GM12878 (cell line): ENCODE results near the gene XYLB. TPM values are rescaled to one million over a fixed set of nuclear protein-coding genes. Genes with fewer than 3 reads are reported as not detected.

Source experiments
- ATAC-seq: fragments of 200-7000 bp; cut with Tn5 transposase; 3 replicates; pipeline ENCODE4 v1.9.1; 2020; ENCODE audit warnings: mild to moderate bottlenecking, moderate library complexity
- BruUV-seq: library from RNA; stranded (reverse); fragments of 400-500 nt; replicated peaks from 2 replicates; lab custom pipeline; 2021; lab: Mats Ljungman, UMichigan
- CTCF ChIA-PET: fragments of 300-600 bp; sonication (Branson Sonifier 250); formaldehyde crosslinking; extraction: SDS; loops from one replicate; lab custom pipeline; 2021; ENCODE audit warnings: inconsistent platforms; lab: Yijun Ruan, JAX
- POLR2A ChIA-PET: fragments of 350-600 bp; formaldehyde crosslinking; extraction: SDS; loops from one replicate; lab custom pipeline; 2021; ENCODE audit warnings: inconsistent platforms; lab: Charles Lee
- RAD21 ChIA-PET: fragments of 300-600 bp; sonication (Branson Sonifier 250); formaldehyde crosslinking; loops from one replicate; lab custom pipeline; 2023; ENCODE audit warnings: antibody characterized with exemption; ENCODE audit not compliant: unreplicated experiment; lab: Charles Lee
- SMC1A ChIA-PET: fragments of 300-600 bp; sonication (Branson Sonifier 250); formaldehyde crosslinking; loops from one replicate; lab custom pipeline; 2023; ENCODE audit not compliant: unreplicated experiment, uncharacterized antibody; lab: Charles Lee
- DNase-seq: peaks from one replicate; pipeline ENCODE4 v3.0.0-alpha.2; 2011; ENCODE audit warnings: low read depth, low spot score
- FAIRE-seq: peaks from 3 replicates; lab custom pipeline; 2011; peaks lifted over from hg19 to GRCh38; lab: Jason Lieb, UNC
- H2AFZ ChIP-seq: 2 replicates; pipeline ENCODE4 v1.6.0; 2011; ENCODE audit warnings: low read depth, low read length, control low read depth; ENCODE audit not compliant: control insufficient read depth
- H3K27ac ChIP-seq: 2 replicates; pipeline ENCODE4 v1.5.1; 2011; ENCODE audit warnings: control low read depth; ENCODE audit not compliant: control insufficient read depth, insufficient read depth
- H3K27me3 ChIP-seq, 2 experiments: replicated peaks in 1 of 2; 2 replicates each; pipeline versions ENCODE4 v1.6.0 to v1.6.1; 2011; ENCODE audit warnings: low read length in 1 of 2; ENCODE audit not compliant: control insufficient read depth in 2 of 2, insufficient read depth in 2 of 2
- H3K36me3 ChIP-seq, 2 experiments: 2 replicates each; pipeline ENCODE4 v1.5.1; 2011; ENCODE audit warnings: low read length in 1 of 2; ENCODE audit not compliant: control insufficient read depth in 2 of 2, insufficient read depth in 2 of 2
- H3K4me1 ChIP-seq: 2 replicates; pipeline ENCODE4 v1.6.1; 2011; ENCODE audit warnings: mild to moderate bottlenecking, low read length, moderate library complexity, mixed read lengths; ENCODE audit not compliant: control insufficient read depth, insufficient read depth
- H3K4me2 ChIP-seq: 2 replicates; pipeline ENCODE4 v1.6.0; 2011; ENCODE audit warnings: control low read depth; ENCODE audit not compliant: control insufficient read depth, insufficient read depth
- H3K4me3 ChIP-seq: fragments of 200-600 bp; sonication (generic); 2 replicates; pipeline ENCODE4 v1.5.1; 2016
- H3K79me2 ChIP-seq: 2 replicates; pipeline ENCODE4 v1.6.0; 2011; ENCODE audit warnings: low read length; ENCODE audit not compliant: control insufficient read depth, insufficient read depth
- H3K9ac ChIP-seq: 2 replicates; pipeline ENCODE4 v1.8.0; 2011; ENCODE audit warnings: low read length, control low read depth, mixed read lengths; ENCODE audit not compliant: control insufficient read depth, insufficient read depth
- H3K9me3 ChIP-seq: replicated peaks from 3 replicates; pipeline ENCODE4 v1.5.1; 2011; ENCODE audit warnings: mild to moderate bottlenecking, low read length; ENCODE audit not compliant: control insufficient read depth, insufficient read depth
- H4K20me1 ChIP-seq: 2 replicates; pipeline ENCODE4 v1.6.0; 2011; ENCODE audit not compliant: control insufficient read depth, insufficient read depth
- CBX5 ChIP-seq: sonication (generic); IDR thresholded peaks from 2 replicates; pipeline ENCODE4 v1.6.1; 2016; ENCODE audit warnings: low read depth, moderate library complexity, mild to moderate bottlenecking, inconsistent platforms
- CEBPZ ChIP-seq: fragments of 150-350 bp; IDR thresholded peaks from 2 replicates; pipeline ENCODE4 v1.6.1; 2016; ENCODE audit warnings: low read depth, low read length
- CUX1 ChIP-seq: IDR thresholded peaks from 2 replicates; pipeline ENCODE4 v1.6.1; 2012; ENCODE audit warnings: improper control_type of control experiment, low read depth, low read length; ENCODE audit not compliant: insufficient replicate concordance
- FOXK2 ChIP-seq: fragments of 450-650 bp; IDR thresholded peaks from 2 replicates; pipeline ENCODE4 v1.6.1; 2017; ENCODE audit warnings: mild to moderate bottlenecking, moderate library complexity
- IKZF2 ChIP-seq, 2 experiments: fragments of 450-650 bp; IDR thresholded peaks; 2 replicates each; pipeline ENCODE4 v1.6.1; 2017; ENCODE audit warnings: mild to moderate bottlenecking in 2 of 2, moderate library complexity in 2 of 2
- KAT2A ChIP-seq: conservative IDR thresholded peaks from 2 replicates; pipeline ENCODE4 v1.6.1; 2011; ENCODE audit warnings: low read depth, low read length; ENCODE audit not compliant: control insufficient read depth
- LARP7 ChIP-seq: fragments of 450-650 bp; IDR thresholded peaks from 2 replicates; pipeline ENCODE4 v1.6.1; 2017; ENCODE audit warnings: mild to moderate bottlenecking
- MEF2A ChIP-seq: IDR thresholded peaks from 2 replicates; pipeline ENCODE4 v1.6.1; 2011; ENCODE audit warnings: low read depth, mild to moderate bottlenecking, low read length, moderate library complexity; ENCODE audit not compliant: insufficient read depth
- NR2C2 ChIP-seq: IDR thresholded peaks from 2 replicates; pipeline ENCODE4 v1.6.1; 2011; ENCODE audit warnings: borderline replicate concordance, low read depth; ENCODE audit not compliant: control insufficient read depth, insufficient read length
- PML ChIP-seq: IDR thresholded peaks from 2 replicates; pipeline ENCODE4 v1.6.1; 2012; ENCODE audit warnings: low read length, inconsistent platforms
- POLR2AphosphoS2 ChIP-seq: IDR thresholded peaks from 2 replicates; pipeline ENCODE4 v1.6.1; 2011; ENCODE audit warnings: low read depth, mild to moderate bottlenecking, low read length, improper control_type of control experiment, moderate library complexity
- RAD21 ChIP-seq: IDR thresholded peaks from 2 replicates; pipeline ENCODE4 v1.6.1; 2011; ENCODE audit warnings: mild to moderate bottlenecking, low read depth, low read length, moderate library complexity; ENCODE audit not compliant: insufficient read depth
- SMAD5 ChIP-seq: IDR thresholded peaks from 2 replicates; pipeline ENCODE4 v1.6.1; 2016; ENCODE audit warnings: antibody characterized with exemption, low read depth
- STAT1 ChIP-seq: fragments of 450-650 bp; conservative IDR thresholded peaks from 2 replicates; pipeline ENCODE4 v1.6.1; 2014; ENCODE audit warnings: antibody characterized with exemption, mild to moderate bottlenecking
- ZNF274 ChIP-seq: IDR thresholded peaks from one replicate; pipeline ENCODE4 v1.8.0; 2011; ENCODE audit not compliant: insufficient read length, insufficient read depth
- ZSCAN29 ChIP-seq: fragments of 450-650 bp; IDR thresholded peaks from 2 replicates; pipeline ENCODE4 v1.6.1; 2017; ENCODE audit warnings: mild to moderate bottlenecking, moderate library complexity
- WGBS: methylation state at CpG from one replicate; pipeline ENCODE4 v1.1.6; 2016; ENCODE audit warnings: low lambda C conversion rate; ENCODE audit not compliant: insufficient replicate concordance, insufficient coverage; ENCODE audit errors: missing lambda C conversion rate; 5-methylcytosine and 5-hydroxymethylcytosine counted together
- in situ Hi-C: fragments of 300-500 bp; cut with MboI; formaldehyde crosslinking; loops from 9 replicates; pipeline ENCODE4 v1.14.3; 2018; ENCODE audit warnings: mixed read lengths
- intact Hi-C: fragments of 100-400 bp; cut with micrococcal nuclease; formaldehyde crosslinking; loops from one replicate; pipeline ENCODE4 v1.14.2; 2022; ENCODE audit not compliant: unreplicated experiment
- polyA plus RNA-seq, 11 experiments: library from polyadenylated mRNA; depleted of rRNA in 4 of 11; unstranded in 6 of 11; stranded (reverse) in 5 of 11; fragments of >200 nt; fragmentation: Nextera tagmentation in 4 of 11; fragmentation: Illumina TruSeq in 1 of 11; extraction: Ambion mirVana in 4 of 11; extraction: Trizol in 1 of 11; gene quantifications; 1 replicate in 1 of 11; 2 replicates in 10 of 11; pipeline versions ENCODE4 v1.2.1 to v1.2.3, GENCODE V29; 2011 to 2016; ENCODE audit warnings: inconsistent platforms in 2 of 11, missing spikeins in 2 of 11, low read depth in 1 of 11
- total RNA-seq, 4 experiments: library from RNA; depleted of rRNA in 3 of 4; stranded (reverse); fragments of >200 nt in 3 of 4; fragmentation: Illumina TruSeq in 1 of 4; extraction: Trizol in 1 of 4; gene quantifications; 2 replicates each; pipeline versions ENCODE4 v1.2.1 to v1.2.3, GENCODE V29; 2013 to 2021

XYLB gene
- total and polyA plus RNA-seq, 10 of the 15 experiments (the other 5 are each of a cell fraction or from before 2014, with no cell fraction given) = 0.60 to 6.1 (median 3.5) TPM

GRCh38 chr3:38307599-38307998, 39.0 kb upstream of the XYLB start:
- RAD21 ChIA-PET = no interaction called here
- in situ Hi-C loops = no loop called here

More at GRCh38 chr3:38307599-38307998, 39.0 kb upstream of the XYLB start:
- ChIA-PET SMC1A (no interaction called here), POLR2A (no interaction called here), CTCF (interaction anchor here (1.2 kb wide), 1 partner anchor 9 kb away, joined by 3 read pairs; no protein-coding TSS in a partner anchor)
- DNase-seq = no peak
- Histone ChIP-seq H3K27ac (no peak overlapping the region), H3K9ac (no peak overlapping the region), H3K9me3 (no peaks in the 10 kb centered on the region), H3K4me3 (no peak overlapping the region), H3K4me2 (no peak overlapping the region), H4K20me1 (no peaks in the 10 kb centered on the region), H3K36me3 (no peaks in the 10 kb centered on the region), H2AFZ (no peak overlapping the region), H3K4me1 (no peaks in the 10 kb centered on the region), H3K27me3 (peaks cover 0 to 3% of the 10 kb centered on the region in 2 experiments; a peak in 1 of 4 replicates), H3K79me2 (no peaks in the 10 kb centered on the region)
- intact Hi-C loops = no loop called here
- TF ChIP-seq RAD21 (no peak), CUX1 (no peak), IKZF2 (IDR thresholded peaks at IDR 0.05) (no peak), NR2C2 (no peak), FOXK2 (no peak), SMAD5 (no peak), STAT1 (no peak), POLR2AphosphoS2 (no peak), ZSCAN29 (no peak), CEBPZ (no peak), MEF2A (no peak), KAT2A (no peak), LARP7 (no peak), CBX5 (no peak), PML (no peak), ZNF274 (no peak)
- no TSS peak for BruUV-seq
- 46% methylated on average over 12 of the region's 12 CpGs for WGBS
- no peak for FAIRE-seq
- ATAC-seq = no peak
